ENCODE measurements around the gene ZNF76. TPM values are rescaled to one million over a fixed set of nuclear protein-coding genes. Genes with fewer than 3 reads are reported as not detected.

ZNF76 gene
- polyA plus RNA-seq, 2 of the 4 experiments (the other 2 are of a cell fraction): 7.9 to 10.5 TPM

GRCh38 chr6:35213298-35213791, 46.2 kb upstream of the ZNF76 start:
- CTCF ChIA-PET: interaction anchor here (1.1 to 1.2 kb wide), 2 partner anchors 66 to 74 kb away, joined by 3 read pairs; no protein-coding TSS in a partner anchor
- peak overlapping the region; percentile 58 for H3K4me3 ChIP-seq
- POLR2A ChIA-PET: no interaction called here
- FAIRE-seq (no peak), DNase-seq (ENCODE audit: low read depth in 1 of 2, low spot score in 1 of 2) (no peak), ATAC-seq (no peak)
- H3K4me1 ChIP-seq: no peaks in the 10 kb centered on the region
- H3K4me2 ChIP-seq: peak overlapping the region; percentile 97
- peak overlapping the region in 1 of 2 experiments; percentile 83; a peak in 2 of 6 replicates for H3K27ac ChIP-seq
- H3K9me3 ChIP-seq: no peaks in the 10 kb centered on the region
- TF ChIP-seq MAZ (IDR thresholded peaks at IDR 0.05; ENCODE audit: borderline replicate concordance, low read depth, low read length) (no peak), POLR2A (IDR thresholded peaks at IDR 0.05; ENCODE audit: low read length) (no peak), CEBPB (IDR thresholded peaks at IDR 0.05) (no peak)
- WGBS (ENCODE audit: missing lambda C conversion rate): 93% methylated on average over 34 of the region's 51 CpGs

- no peak for TF ChIP-seq POLR2AphosphoS2 (conservative IDR thresholded peaks at IDR 0.05; ENCODE audit: low read length)
- TF ChIP-seq HOXB13 (CRISPR knock-in tag; IDR thresholded peaks at IDR 0.05; ENCODE audit: low read depth): no peak
- TF ChIP-seq CHD2 (IDR thresholded peaks at IDR 0.05; ENCODE audit: low read length, partially characterized antibody): no peak
- no peak for TF ChIP-seq ELK1 (IDR thresholded peaks at IDR 0.05; ENCODE audit: low read depth, low read length)
- TF ChIP-seq JUNB (IDR thresholded peaks at IDR 0.05): no peak
- no peak for TF ChIP-seq PHF8 (IDR thresholded peaks at IDR 0.05; ENCODE audit: borderline replicate concordance, low read depth)
- no peak for TF ChIP-seq HOXA7 (CRISPR knock-in tag; IDR thresholded peaks at IDR 0.05)
- no peaks in the 10 kb centered on the region for H3K4me1 ChIP-seq
- H3K27ac ChIP-seq: peak within 1 kb of the TSS; percentile 50 to 83; a peak in 5 of 6 replicates
- peak within 1 kb of the TSS; percentile 97 for H3K4me2 ChIP-seq
- peak within 1 kb of the TSS; percentile 58 for H3K4me3 ChIP-seq
- ATAC-seq (peak; percentile 60 to 72; a peak in 5 of 6 replicates), FAIRE-seq (no peak), DNase-seq (ENCODE audit: low read depth in 1 of 2, low spot score in 1 of 2) (peak in 1 of 2 experiments; percentile 31)
- CTCF ChIA-PET: interaction anchor here (1.1 to 1.2 kb wide), 2 partner anchors 67 to 74 kb away, joined by 3 read pairs; no protein-coding TSS in a partner anchor
- POLR2A ChIA-PET: interaction anchor here (1.0 kb wide), 1 partner anchor 45 kb away, joined by 3 read pairs; no protein-coding TSS in a partner anchor
- no peaks in the 10 kb centered on the region for H3K9me3 ChIP-seq
- 33% methylated on average over 41 of the region's 89 CpGs for WGBS (ENCODE audit: missing lambda C conversion rate)
Observed at GRCh38 chr6:35213824-35214756, 45.4 kb upstream of the ZNF76 start, which contains the start of gene SCUBE3. TSS of gene SCUBE3 (plus strand) at chr6:35213956. CDS start at chr6:35214419, 463 bp downstream.

DNA sequence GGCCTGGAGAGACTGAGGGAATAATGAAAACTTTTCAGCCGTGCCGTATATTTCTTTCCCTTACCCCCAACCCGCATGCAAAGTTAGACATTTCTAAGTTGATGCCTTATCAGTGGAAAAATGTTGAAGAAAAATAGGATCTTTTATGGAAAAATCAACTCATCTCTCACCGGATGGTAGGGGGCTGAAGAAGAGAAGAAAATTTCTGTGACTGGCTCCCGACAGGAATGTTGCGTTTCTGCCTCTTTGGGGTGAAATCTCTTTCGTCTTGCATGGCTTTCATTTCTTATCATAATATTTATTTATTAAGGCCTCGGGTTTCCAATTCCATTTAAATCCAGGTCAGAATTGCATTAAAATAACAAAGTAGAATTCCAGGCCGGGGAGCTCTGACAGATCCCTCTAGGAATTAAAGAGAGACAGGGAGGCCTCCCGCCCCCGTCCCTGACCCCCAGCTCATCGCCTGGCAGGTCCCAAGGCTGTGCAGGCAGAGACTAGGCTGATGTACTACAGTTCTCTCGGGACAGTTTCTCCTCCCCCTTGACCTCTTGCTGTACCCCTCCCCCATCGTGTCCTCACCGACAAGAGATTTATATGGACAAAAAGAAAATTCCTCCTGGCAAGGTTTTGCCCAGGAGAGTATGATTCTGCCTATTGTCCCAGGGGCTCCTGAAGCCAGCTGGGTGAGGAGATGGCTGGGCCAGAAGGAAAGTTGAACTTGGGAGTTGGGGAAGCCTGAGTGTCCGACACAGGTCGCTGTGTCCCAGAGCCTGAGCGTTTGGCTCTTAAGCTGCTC, 44.5 kb upstream of the ZNF76 start:
- no peak for TF ChIP-seq EHF (CRISPR knock-in tag; IDR thresholded peaks at IDR 0.05)
- TF ChIP-seq, protein P1, sequence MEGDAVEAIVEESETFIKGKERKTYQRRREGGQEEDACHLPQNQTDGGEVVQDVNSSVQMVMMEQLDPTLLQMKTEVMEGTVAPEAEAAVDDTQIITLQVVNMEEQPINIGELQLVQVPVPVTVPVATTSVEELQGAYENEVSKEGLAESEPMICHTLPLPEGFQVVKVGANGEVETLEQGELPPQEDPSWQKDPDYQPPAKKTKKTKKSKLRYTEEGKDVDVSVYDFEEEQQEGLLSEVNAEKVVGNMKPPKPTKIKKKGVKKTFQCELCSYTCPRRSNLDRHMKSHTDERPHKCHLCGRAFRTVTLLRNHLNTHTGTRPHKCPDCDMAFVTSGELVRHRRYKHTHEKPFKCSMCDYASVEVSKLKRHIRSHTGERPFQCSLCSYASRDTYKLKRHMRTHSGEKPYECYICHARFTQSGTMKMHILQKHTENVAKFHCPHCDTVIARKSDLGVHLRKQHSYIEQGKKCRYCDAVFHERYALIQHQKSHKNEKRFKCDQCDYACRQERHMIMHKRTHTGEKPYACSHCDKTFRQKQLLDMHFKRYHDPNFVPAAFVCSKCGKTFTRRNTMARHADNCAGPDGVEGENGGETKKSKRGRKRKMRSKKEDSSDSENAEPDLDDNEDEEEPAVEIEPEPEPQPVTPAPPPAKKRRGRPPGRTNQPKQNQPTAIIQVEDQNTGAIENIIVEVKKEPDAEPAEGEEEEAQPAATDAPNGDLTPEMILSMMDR (IDR thresholded peaks at IDR 0.05): no peak
- TF ChIP-seq ZSCAN20 (CRISPR knock-in tag; IDR thresholded peaks at IDR 0.05): no peak
- TF ChIP-seq RNF2 (IDR thresholded peaks at IDR 0.05; ENCODE audit: borderline replicate concordance, low read depth): no peak
- TF ChIP-seq TP53 (CRISPR knock-in tag; IDR thresholded peaks at IDR 0.05): no peak
- TF ChIP-seq BHLHE40 (IDR thresholded peaks at IDR 0.05; ENCODE audit: low read depth, low read length): no peak
- TF ChIP-seq SMC3 (IDR thresholded peaks at IDR 0.05): no peak
- TF ChIP-seq, protein P2, sequence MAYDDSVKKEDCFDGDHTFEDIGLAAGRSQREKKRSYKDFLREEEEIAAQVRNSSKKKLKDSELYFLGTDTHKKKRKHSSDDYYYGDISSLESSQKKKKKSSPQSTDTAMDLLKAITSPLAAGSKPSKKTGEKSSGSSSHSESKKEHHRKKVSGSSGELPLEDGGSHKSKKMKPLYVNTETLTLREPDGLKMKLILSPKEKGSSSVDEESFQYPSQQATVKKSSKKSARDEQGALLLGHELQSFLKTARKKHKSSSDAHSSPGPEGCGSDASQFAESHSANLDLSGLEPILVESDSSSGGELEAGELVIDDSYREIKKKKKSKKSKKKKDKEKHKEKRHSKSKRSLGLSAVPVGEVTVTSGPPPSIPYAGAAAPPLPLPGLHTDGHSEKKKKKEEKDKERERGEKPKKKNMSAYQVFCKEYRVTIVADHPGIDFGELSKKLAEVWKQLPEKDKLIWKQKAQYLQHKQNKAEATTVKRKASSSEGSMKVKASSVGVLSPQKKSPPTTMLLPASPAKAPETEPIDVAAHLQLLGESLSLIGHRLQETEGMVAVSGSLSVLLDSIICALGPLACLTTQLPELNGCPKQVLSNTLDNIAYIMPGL (CRISPR knock-in tag; IDR thresholded peaks at IDR 0.05; ENCODE audit: borderline replicate concordance): no peak
- TF ChIP-seq GATA3 (IDR thresholded peaks at IDR 0.05; ENCODE audit: borderline replicate concordance): no peak
- TF ChIP-seq PBX3 (IDR thresholded peaks at IDR 0.05): no peak
- TF ChIP-seq, protein P3, sequence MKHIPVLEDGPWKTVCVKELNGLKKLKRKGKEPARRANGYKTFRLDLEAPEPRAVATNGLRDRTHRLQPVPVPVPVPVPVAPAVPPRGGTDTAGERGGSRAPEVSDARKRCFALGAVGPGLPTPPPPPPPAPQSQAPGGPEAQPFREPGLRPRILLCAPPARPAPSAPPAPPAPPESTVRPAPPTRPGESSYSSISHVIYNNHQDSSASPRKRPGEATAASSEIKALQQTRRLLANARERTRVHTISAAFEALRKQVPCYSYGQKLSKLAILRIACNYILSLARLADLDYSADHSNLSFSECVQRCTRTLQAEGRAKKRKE (CRISPR knock-in tag; IDR thresholded peaks at IDR 0.05; ENCODE audit: low read depth): no peak
- ChIA-PET CTCF (interaction anchor here (1.6 to 2.6 kb wide), 2 partner anchors 10 to 26 kb away, joined by 5 to 12 read pairs; no protein-coding TSS in a partner anchor), POLR2A (interaction anchor here (1.0 kb wide), 1 partner anchor 44 kb away, joined by 3 read pairs; no protein-coding TSS in a partner anchor)
- Histone ChIP-seq H3K4me2 (no peak overlapping the region; the same call in 2 of the 3 replicates), H3K4me1 (no peaks in the 10 kb centered on the region), H3K27ac (no peak overlapping the region), H3K4me3 (no peak overlapping the region), H3K9me3 (no peaks in the 10 kb centered on the region)
- ATAC-seq: no peak
- 86% methylated on average over 16 of the region's 18 CpGs for WGBS (ENCODE audit: missing lambda C conversion rate)
- DNase-seq (ENCODE audit: low read depth in 1 of 2, low spot score in 1 of 2): no peak
- FAIRE-seq: no peak

All from A549 (cell line).